Measurements from ENCODE around the gene COL2A1. TPM values are rescaled to one million over a fixed set of nuclear protein-coding genes. Genes with fewer than 3 reads are reported as not detected.

The COL2A1 gene
- total RNA-seq, 2 experiments from 2014 or later: 0.05 TPM; not detected in 1

GRCh38 chr12:47979166-47979565 is 25.1 kb downstream of the COL2A1 start:
- Mint-ChIP-seq H3K9me3 (ENCODE audit: low read depth) (no peaks in the 10 kb centered on the region), H3K27ac (no peak overlapping the region), H3K4me3 (no peak overlapping the region), H3K27me3 (no peaks in the 10 kb centered on the region), H3K36me3 (ENCODE audit: low read depth) (no peaks in the 10 kb centered on the region), H3K4me1 (no peaks in the 10 kb centered on the region)
- POLR2A ChIA-PET: no interaction called here
- ATAC-seq: no peak
- CTCF ChIA-PET: interaction anchor here (1.2 kb wide), 1 partner anchor 10 kb away, joined by 4 read pairs; no protein-coding TSS in a partner anchor
- intact Hi-C loops (cut with DNase I, micrococcal nuclease): no loop called here
- DNase-seq: no peak

GRCh38 chr12:47978598-47978873 is 25.7 kb downstream of the COL2A1 start:
- no peak overlapping the region for H3K4me3 Mint-ChIP-seq
- ATAC-seq: no peak
- H3K4me1 Mint-ChIP-seq: no peaks in the 10 kb centered on the region
- H3K9me3 Mint-ChIP-seq (ENCODE audit: low read depth): no peaks in the 10 kb centered on the region
- intact Hi-C loops (cut with DNase I, micrococcal nuclease): no loop called here
- no peak for DNase-seq
- ChIA-PET POLR2A (no interaction called here), CTCF (interaction anchor here (1.2 kb wide), 1 partner anchor 10 kb away, joined by 4 read pairs; no protein-coding TSS in a partner anchor)
- H3K27me3 Mint-ChIP-seq: no peaks in the 10 kb centered on the region
- H3K36me3 Mint-ChIP-seq (ENCODE audit: low read depth): no peaks in the 10 kb centered on the region
- H3K27ac Mint-ChIP-seq: no peak overlapping the region

- ChIA-PET CTCF (interaction anchor here (1.2 kb wide), 1 partner anchor 9 kb away, joined by 4 read pairs; no protein-coding TSS in a partner anchor), POLR2A (no interaction called here)
- Mint-ChIP-seq H3K4me1 (no peaks in the 10 kb centered on the region), H3K27me3 (no peaks in the 10 kb centered on the region), H3K36me3 (ENCODE audit: low read depth) (no peaks in the 10 kb centered on the region), H3K9me3 (ENCODE audit: low read depth) (no peaks in the 10 kb centered on the region), H3K4me3 (no peak overlapping the region), H3K27ac (no peak overlapping the region)
- no peak for ATAC-seq
- intact Hi-C loops (cut with DNase I, micrococcal nuclease): no loop called here
- DNase-seq: no peak
Observed at GRCh38 chr12:47977772-47978597, 26.3 kb downstream of the COL2A1 start.

GRCh38 chr12:47977046-47977771 is 27.1 kb downstream of the COL2A1 start:
- H3K27me3 Mint-ChIP-seq: no peaks in the 10 kb centered on the region
- no peak overlapping the region for H3K4me3 Mint-ChIP-seq
- DNase-seq: no peak
- H3K27ac Mint-ChIP-seq: no peak overlapping the region
- no peaks in the 10 kb centered on the region for H3K4me1 Mint-ChIP-seq
- no peak for ATAC-seq
- POLR2A ChIA-PET: no interaction called here
- intact Hi-C loops (cut with DNase I, micrococcal nuclease): no loop called here
- H3K36me3 Mint-ChIP-seq (ENCODE audit: low read depth): peaks cover 3% of the 10 kb centered on the region
- CTCF ChIA-PET: no interaction called here
- no peaks in the 10 kb centered on the region for H3K9me3 Mint-ChIP-seq (ENCODE audit: low read depth)

GRCh38 chr12:47975816-47976215 is 28.5 kb downstream of the COL2A1 start:
- Mint-ChIP-seq H3K27me3 (no peaks in the 10 kb centered on the region), H3K4me1 (no peaks in the 10 kb centered on the region), H3K36me3 (ENCODE audit: low read depth) (peaks cover 3% of the 10 kb centered on the region), H3K27ac (no peak overlapping the region), H3K9me3 (ENCODE audit: low read depth) (no peaks in the 10 kb centered on the region), H3K4me3 (no peak overlapping the region)
- ChIA-PET POLR2A (no interaction called here), CTCF (interaction anchor here (0.5 to 0.6 kb wide), 2 partner anchors 13 to 92 kb away, joined by 3 read pairs; no protein-coding TSS in a partner anchor)
- intact Hi-C loops (cut with DNase I, micrococcal nuclease): no loop called here
- ATAC-seq: no peak
- no peak for DNase-seq

GRCh38 chr12:47975036-47975620 is 29.1 kb downstream of the COL2A1 start:
- DNase-seq (no peak), ATAC-seq (no peak)
- intact Hi-C loops (cut with DNase I, micrococcal nuclease): no loop called here
- Mint-ChIP-seq H3K27me3 (no peaks in the 10 kb centered on the region), H3K4me3 (no peak overlapping the region), H3K4me1 (no peaks in the 10 kb centered on the region), H3K36me3 (ENCODE audit: low read depth) (peaks cover 3% of the 10 kb centered on the region), H3K27ac (no peak overlapping the region), H3K9me3 (ENCODE audit: low read depth) (no peaks in the 10 kb centered on the region)
- POLR2A ChIA-PET: no interaction called here
- CTCF ChIA-PET: interaction anchor here (0.6 to 2.1 kb wide), 2 partner anchors 12 to 65 kb away, joined by 3 to 7 read pairs; partner anchors contain the start of gene TMEM106C

GRCh38 chr12:47973870-47974269 is 30.4 kb downstream of the COL2A1 start:
- Mint-ChIP-seq H3K27me3 (no peaks in the 10 kb centered on the region), H3K4me3 (no peak overlapping the region), H3K36me3 (ENCODE audit: low read depth) (peaks cover 5% of the 10 kb centered on the region), H3K4me1 (no peaks in the 10 kb centered on the region), H3K27ac (no peak overlapping the region), H3K9me3 (ENCODE audit: low read depth) (no peaks in the 10 kb centered on the region)
- ChIA-PET POLR2A (no interaction called here), CTCF (interaction anchor here (0.7 to 2.1 kb wide), 2 partner anchors 10 to 30 kb away, joined by 3 to 7 read pairs; partner anchors contain the start of gene TMEM106C)
- ATAC-seq (no peak), DNase-seq (no peak)
- intact Hi-C loops (cut with DNase I, micrococcal nuclease): no loop called here

GRCh38 chr12:47972895-47973294 is 31.4 kb downstream of the COL2A1 start:
- Mint-ChIP-seq H3K4me3 (no peak overlapping the region), H3K36me3 (ENCODE audit: low read depth) (peaks cover 12% of the 10 kb centered on the region), H3K9me3 (ENCODE audit: low read depth) (no peaks in the 10 kb centered on the region), H3K27me3 (no peaks in the 10 kb centered on the region), H3K4me1 (no peaks in the 10 kb centered on the region), H3K27ac (no peak overlapping the region)
- ChIA-PET POLR2A (no interaction called here), CTCF (no interaction called here)
- intact Hi-C loops (cut with DNase I, micrococcal nuclease): no loop called here
- ATAC-seq (no peak), DNase-seq (no peak)

GRCh38 chr12:47970843-47971242 is 33.4 kb downstream of the COL2A1 start:
- Mint-ChIP-seq H3K27me3 (no peaks in the 10 kb centered on the region), H3K4me3 (no peak overlapping the region), H3K9me3 (ENCODE audit: low read depth) (no peaks in the 10 kb centered on the region), H3K36me3 (ENCODE audit: low read depth) (peaks cover 33% of the 10 kb centered on the region), H3K4me1 (peaks cover 7% of the 10 kb centered on the region), H3K27ac (no peak overlapping the region)
- DNase-seq (no peak), ATAC-seq (no peak)
- intact Hi-C loops (cut with DNase I, micrococcal nuclease): no loop called here
- ChIA-PET POLR2A (no interaction called here), CTCF (interaction anchor here (0.7 to 1.4 kb wide), 3 partner anchors 8 to 229 kb away, joined by 3 to 7 read pairs (median 3); partner anchors contain the start of gene TMEM106C)

GRCh38 chr12:47969845-47970244 is 34.4 kb downstream of the COL2A1 start:
- ATAC-seq (no peak), DNase-seq (no peak)
- Mint-ChIP-seq H3K4me1 (peaks cover 17% of the 10 kb centered on the region), H3K4me3 (no peak overlapping the region), H3K27me3 (no peaks in the 10 kb centered on the region), H3K9me3 (ENCODE audit: low read depth) (no peaks in the 10 kb centered on the region), H3K36me3 (ENCODE audit: low read depth) (peaks cover 43% of the 10 kb centered on the region), H3K27ac (no peak overlapping the region)
- ChIA-PET POLR2A (no interaction called here), CTCF (interaction anchor here (1.4 kb wide), 1 partner anchor 9 kb away, joined by 4 read pairs; no protein-coding TSS in a partner anchor)
- intact Hi-C loops (cut with DNase I, micrococcal nuclease): loop anchor here in 1 of 2 experiments (10.0 kb wide), 1 partner anchor 215 kb away; the partner anchor contains the start of gene RAPGEF3

GRCh38 chr12:47967461-47968321 is 36.6 kb downstream of the COL2A1 start:
- Mint-ChIP-seq H3K4me3 (no peak overlapping the region), H3K36me3 (ENCODE audit: low read depth) (peaks cover 55% of the 10 kb centered on the region), H3K27ac (no peak overlapping the region), H3K27me3 (no peaks in the 10 kb centered on the region), H3K9me3 (ENCODE audit: low read depth) (no peaks in the 10 kb centered on the region), H3K4me1 (peaks cover 31% of the 10 kb centered on the region)
- ATAC-seq: no peak
- intact Hi-C loops (cut with DNase I, micrococcal nuclease): loop anchor here in 1 of 2 experiments (10.0 kb wide), 1 partner anchor 213 kb away; the partner anchor contains the start of gene RAPGEF3
- CTCF ChIA-PET: interaction anchor here (0.7 kb wide), 1 partner anchor 110 kb away, joined by 3 read pairs; no protein-coding TSS in a partner anchor
- POLR2A ChIA-PET: no interaction called here
- DNase-seq: no peak
